PC-3 (cell line): ENCODE data around the gene RGS7. TPM values are rescaled to one million over a fixed set of nuclear protein-coding genes. Genes with fewer than 3 reads are reported as not detected.

ENCODE experiments used
- ATAC-seq: fragments of 200-7000 bp; cut with Tn5 transposase; 2 replicates; pipeline ENCODE4 v1.9.1; 2020; ENCODE audit warnings: mild to moderate bottlenecking, moderate library complexity
- BruUV-seq: library from RNA; stranded (reverse); fragments of 400-500 nt; replicated peaks from 2 replicates; lab custom pipeline; 2021; lab: Mats Ljungman, UMichigan
- CTCF ChIA-PET: fragments of 300-600 bp; sonication (Branson Sonifier 250); formaldehyde crosslinking; loops from one replicate; lab custom pipeline; 2022; ENCODE audit warnings: antibody characterized with exemption; lab: Charles Lee
- POLR2A ChIA-PET: fragments of 300-600 bp; sonication (Branson Sonifier 250); formaldehyde crosslinking; loops from one replicate; lab custom pipeline; 2022; ENCODE audit warnings: antibody characterized with exemption; ENCODE audit not compliant: unreplicated experiment; lab: Charles Lee
- DNase-seq: peaks from one replicate; pipeline ENCODE4 v3.0.0-alpha.2; 2015
- H2AFZ ChIP-seq: fragments of 300-600 bp; sonication (generic); 2 replicates; pipeline ENCODE4 v1.6.0; 2016; ENCODE audit warnings: antibody characterized with exemption, low read length
- H3F3A ChIP-seq: fragments of 300-600 bp; sonication (generic); one replicate; pipeline ENCODE4 v1.6.0; 2017; ENCODE audit warnings: antibody characterized with exemption, low read length, control low read depth, mild to moderate bottlenecking; ENCODE audit not compliant: unreplicated experiment
- H3K27ac ChIP-seq: fragments of 300-600 bp; sonication (generic); 2 replicates; pipeline ENCODE4 v1.5.1; 2016; ENCODE audit warnings: mild to moderate bottlenecking, low read length
- H3K27me3 ChIP-seq: fragments of 300-600 bp; sonication (generic); 2 replicates; pipeline ENCODE4 v1.6.1; 2016; ENCODE audit warnings: low read length, mixed read lengths
- H3K36me3 ChIP-seq: fragments of 300-600 bp; sonication (generic); 2 replicates; pipeline ENCODE4 v1.6.1; 2016; ENCODE audit warnings: low read depth, mixed run types, low read length, mixed read lengths
- H3K4me1 ChIP-seq: fragments of 300-600 bp; sonication (generic); 2 replicates; pipeline ENCODE4 v1.5.1; 2016; ENCODE audit warnings: low read length; ENCODE audit not compliant: insufficient read depth
- H3K4me2 ChIP-seq: fragments of 300-600 bp; sonication (generic); 2 replicates; pipeline ENCODE4 v1.6.0; 2016; ENCODE audit warnings: low read length
- H3K4me3 ChIP-seq: fragments of 300-600 bp; sonication (generic); 2 replicates; pipeline ENCODE4 v1.5.1; 2016; ENCODE audit warnings: mild to moderate bottlenecking, low read length, mixed read lengths
- H3K79me2 ChIP-seq: fragments of 300-600 bp; sonication (generic); 2 replicates; pipeline ENCODE4 v1.6.1; 2017; ENCODE audit warnings: low read length, mixed read lengths
- H3K9ac ChIP-seq: fragments of 300-600 bp; sonication (generic); 2 replicates; pipeline ENCODE4 v1.6.0; 2016; ENCODE audit warnings: mild to moderate bottlenecking, low read length
- H3K9me2 ChIP-seq: fragments of 300-600 bp; sonication (generic); replicated peaks from 2 replicates; pipeline ENCODE4 v1.6.1; 2016; ENCODE audit warnings: mixed run types, low read length, mixed read lengths
- H3K9me3 ChIP-seq: fragments of 300-600 bp; sonication (generic); 2 replicates; pipeline ENCODE4 v1.6.1; 2016; ENCODE audit warnings: low read length, mixed read lengths
- H4K20me1 ChIP-seq: fragments of 300-600 bp; sonication (generic); 2 replicates; pipeline ENCODE4 v1.6.1; 2016; ENCODE audit warnings: low read length, mixed read lengths
- EZH2 ChIP-seq: fragments of 300-600 bp; sonication (generic); IDR thresholded peaks from one replicate; pipeline ENCODE4 v1.6.1; 2017; ENCODE audit warnings: antibody characterized with exemption, mild to moderate bottlenecking, low read length; ENCODE audit not compliant: unreplicated experiment
- EZH2phosphoT487 ChIP-seq: fragments of 300-600 bp; sonication (generic); IDR thresholded peaks from 2 replicates; pipeline ENCODE4 v1.6.1; 2018; ENCODE audit warnings: mild to moderate bottlenecking, antibody characterized with exemption, low read length, borderline replicate concordance
- intact Hi-C: fragments of 100-400 bp; cut with micrococcal nuclease; formaldehyde crosslinking; loops from 2 replicates; pipeline ENCODE4 v1.9.0; 2023
- total RNA-seq: library from RNA; depleted of rRNA; stranded (reverse); fragments of >200 nt; gene quantifications from 2 replicates; pipeline ENCODE4 v1.2.3, GENCODE V29; 2014
- TF ChIP-seq, protein P1 (sequence below): fragments of 300-600 bp; sonication (generic); conservative IDR thresholded peaks from 2 replicates; pipeline ENCODE4 v1.5.1; 2017; ENCODE audit warnings: antibody characterized with exemption, low read depth, mild to moderate bottlenecking, low read length

The RGS7 gene
- total RNA-seq, 1 experiment from 2014 or later = 0.15 TPM

DNA sequence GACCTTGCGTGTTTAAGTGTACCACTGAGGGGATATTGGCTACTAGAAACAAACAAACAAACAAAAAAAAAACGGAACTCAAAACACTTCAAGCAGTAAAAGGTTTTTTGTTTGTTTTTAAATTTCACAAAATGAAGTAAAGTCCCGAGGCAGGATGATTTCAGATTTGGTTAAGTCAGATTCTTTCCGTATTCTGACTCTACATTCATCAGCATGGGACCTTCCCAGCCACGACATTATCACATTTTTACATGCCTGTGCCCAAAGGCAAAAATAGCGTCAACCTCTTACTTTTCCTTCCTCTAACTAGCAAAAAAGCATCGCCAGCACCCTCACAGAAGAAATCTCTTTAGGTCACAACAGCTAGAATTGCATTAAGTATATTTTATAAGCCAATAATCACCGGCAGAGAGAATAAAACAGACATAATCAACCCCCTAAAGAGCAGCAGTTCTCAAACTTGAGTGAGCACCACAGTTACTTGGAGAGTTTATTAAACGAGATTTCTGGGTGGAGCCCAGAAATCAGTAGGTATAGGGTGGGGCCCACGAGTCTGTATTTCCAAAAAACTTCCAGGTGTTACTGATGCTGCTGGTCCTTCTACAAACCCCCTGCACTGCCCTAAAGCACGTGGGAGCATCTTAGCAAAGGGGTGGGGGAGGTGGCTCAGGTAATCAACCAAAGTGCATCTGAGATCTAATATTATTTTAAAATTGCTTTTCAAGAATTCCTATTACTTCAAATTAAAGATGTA, 227.6 kb downstream of the RGS7 start:
- no peaks in the 10 kb centered on the region for H3K4me1 ChIP-seq
- no peak for ATAC-seq
- H3K4me3 ChIP-seq = no peak overlapping the region
- no peak overlapping the region for H3K9ac ChIP-seq
- DNase-seq = no peak
- ChIA-PET CTCF (interaction anchor here (0.7 kb wide), 1 partner anchor 19 kb away, joined by 4 read pairs; no protein-coding TSS in a partner anchor), POLR2A (no interaction called here)
- H3K27ac ChIP-seq = no peak overlapping the region
- BruUV-seq = no TSS peak
- no peaks in the 10 kb centered on the region for H4K20me1 ChIP-seq
- no peaks in the 10 kb centered on the region for H3K9me2 ChIP-seq
- no peaks in the 10 kb centered on the region for H3F3A ChIP-seq
- no peaks in the 10 kb centered on the region for H3K79me2 ChIP-seq
- no peaks in the 10 kb centered on the region for H3K9me3 ChIP-seq
- intact Hi-C loops = no loop called here
- H3K4me2 ChIP-seq = no peak overlapping the region
- TF ChIP-seq, protein P1, sequence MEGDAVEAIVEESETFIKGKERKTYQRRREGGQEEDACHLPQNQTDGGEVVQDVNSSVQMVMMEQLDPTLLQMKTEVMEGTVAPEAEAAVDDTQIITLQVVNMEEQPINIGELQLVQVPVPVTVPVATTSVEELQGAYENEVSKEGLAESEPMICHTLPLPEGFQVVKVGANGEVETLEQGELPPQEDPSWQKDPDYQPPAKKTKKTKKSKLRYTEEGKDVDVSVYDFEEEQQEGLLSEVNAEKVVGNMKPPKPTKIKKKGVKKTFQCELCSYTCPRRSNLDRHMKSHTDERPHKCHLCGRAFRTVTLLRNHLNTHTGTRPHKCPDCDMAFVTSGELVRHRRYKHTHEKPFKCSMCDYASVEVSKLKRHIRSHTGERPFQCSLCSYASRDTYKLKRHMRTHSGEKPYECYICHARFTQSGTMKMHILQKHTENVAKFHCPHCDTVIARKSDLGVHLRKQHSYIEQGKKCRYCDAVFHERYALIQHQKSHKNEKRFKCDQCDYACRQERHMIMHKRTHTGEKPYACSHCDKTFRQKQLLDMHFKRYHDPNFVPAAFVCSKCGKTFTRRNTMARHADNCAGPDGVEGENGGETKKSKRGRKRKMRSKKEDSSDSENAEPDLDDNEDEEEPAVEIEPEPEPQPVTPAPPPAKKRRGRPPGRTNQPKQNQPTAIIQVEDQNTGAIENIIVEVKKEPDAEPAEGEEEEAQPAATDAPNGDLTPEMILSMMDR = no peak
- TF ChIP-seq EZH2 (no peak), EZH2phosphoT487 (no peak)
- peaks cover 94% of the 10 kb centered on the region for H3K27me3 ChIP-seq
- no peaks in the 10 kb centered on the region for H3K36me3 ChIP-seq
- no peak overlapping the region for H2AFZ ChIP-seq

DNA sequence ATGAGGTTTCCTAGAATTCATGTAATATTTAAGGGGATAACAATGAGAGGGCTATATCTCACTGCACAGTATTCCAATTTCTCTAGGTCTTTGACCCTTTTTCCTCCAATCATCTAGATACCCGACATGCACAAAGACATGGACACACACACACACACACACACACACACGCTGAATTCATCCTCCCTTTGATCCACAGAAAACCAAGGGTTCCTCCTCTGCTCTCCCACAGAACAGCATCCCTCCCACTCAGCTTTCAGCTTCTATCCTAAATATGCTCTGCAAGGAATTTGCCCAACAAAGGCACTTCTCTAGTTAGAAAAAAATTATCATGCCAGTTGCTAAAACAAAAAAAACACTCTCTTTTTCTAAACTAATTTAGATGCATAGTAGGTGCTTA, 231.7 kb downstream of the RGS7 start:
- Histone ChIP-seq H3K27ac (no peak overlapping the region), H4K20me1 (no peaks in the 10 kb centered on the region), H3K4me2 (no peak overlapping the region), H3K36me3 (no peaks in the 10 kb centered on the region), H3K4me3 (no peak overlapping the region), H3K4me1 (no peaks in the 10 kb centered on the region), H3K79me2 (no peaks in the 10 kb centered on the region), H3F3A (no peaks in the 10 kb centered on the region), H3K9ac (no peak overlapping the region), H2AFZ (no peak overlapping the region), H3K9me2 (no peaks in the 10 kb centered on the region), H3K27me3 (peaks cover 94% of the 10 kb centered on the region), H3K9me3 (no peaks in the 10 kb centered on the region)
- TF ChIP-seq EZH2phosphoT487 = no peak
- TF ChIP-seq, protein P1 = no peak
- ATAC-seq = no peak
- ChIA-PET CTCF (no interaction called here), POLR2A (no interaction called here)
- intact Hi-C loops = no loop called here
- BruUV-seq = no TSS peak
- no peak for DNase-seq

DNA sequence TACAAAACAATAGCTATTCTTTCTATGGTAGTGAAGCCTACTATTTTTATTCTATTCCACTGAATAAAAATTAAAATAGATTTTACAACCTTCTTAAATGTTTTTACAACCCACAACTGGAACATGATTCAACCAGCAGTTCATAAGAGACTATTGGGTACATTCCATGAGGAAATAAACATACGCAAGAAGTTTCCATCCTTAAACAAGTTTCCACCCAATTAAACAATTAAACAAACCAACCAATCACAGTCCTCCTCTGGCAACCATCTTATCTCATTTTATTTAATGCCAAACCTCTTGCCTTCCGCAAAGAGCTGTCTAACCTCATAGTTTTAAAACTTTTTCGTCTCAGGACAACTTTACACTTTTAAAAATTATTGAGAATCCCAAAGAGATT, 239.0 kb downstream of the RGS7 start:
- Histone ChIP-seq H3K27ac (no peak overlapping the region), H3K4me3 (no peak overlapping the region), H3K9ac (no peak overlapping the region), H3K79me2 (no peaks in the 10 kb centered on the region), H3F3A (no peaks in the 10 kb centered on the region), H3K9me3 (no peaks in the 10 kb centered on the region), H3K4me2 (no peak overlapping the region), H3K36me3 (no peaks in the 10 kb centered on the region), H3K27me3 (peaks cover 99% of the 10 kb centered on the region), H2AFZ (no peak overlapping the region), H4K20me1 (no peaks in the 10 kb centered on the region), H3K9me2 (no peaks in the 10 kb centered on the region), H3K4me1 (no peaks in the 10 kb centered on the region)
- no TSS peak for BruUV-seq
- ChIA-PET CTCF (no interaction called here), POLR2A (no interaction called here)
- no peak for TF ChIP-seq EZH2phosphoT487
- TF ChIP-seq EZH2 = no peak
- TF ChIP-seq, protein P1 = no peak
- intact Hi-C loops = no loop called here
- ATAC-seq = no peak
- DNase-seq = no peak
